GM13976 (cell line): ENCODE data around the gene RBM6.
A peak's percentile ranks its signal among the peaks of the same experiment; 100 is the strongest.

ENCODE experiments used
- DNase-seq: peaks from one replicate; pipeline ENCODE4 v3.0.0; 2012; ENCODE audit warnings: low spot score
- in situ Hi-C: fragments of 300-500 bp; cut with MboI; formaldehyde crosslinking; loops from one replicate; pipeline ENCODE4 v1.12.0; 2022; ENCODE audit warnings: low sequenced_read_pairs, mixed read lengths, inconsistent platforms; ENCODE audit not compliant: unreplicated experiment
- TF ChIP-seq, protein P1 (sequence below): IDR thresholded peaks from 2 replicates; pipeline ENCODE4 v1.5.1; 2012; ENCODE audit warnings: borderline replicate concordance, mild to moderate bottlenecking; ENCODE audit not compliant: insufficient read depth; ENCODE audit errors: extremely low read depth, missing control alignments, control extremely low read depth

The RBM6 gene, protein sequence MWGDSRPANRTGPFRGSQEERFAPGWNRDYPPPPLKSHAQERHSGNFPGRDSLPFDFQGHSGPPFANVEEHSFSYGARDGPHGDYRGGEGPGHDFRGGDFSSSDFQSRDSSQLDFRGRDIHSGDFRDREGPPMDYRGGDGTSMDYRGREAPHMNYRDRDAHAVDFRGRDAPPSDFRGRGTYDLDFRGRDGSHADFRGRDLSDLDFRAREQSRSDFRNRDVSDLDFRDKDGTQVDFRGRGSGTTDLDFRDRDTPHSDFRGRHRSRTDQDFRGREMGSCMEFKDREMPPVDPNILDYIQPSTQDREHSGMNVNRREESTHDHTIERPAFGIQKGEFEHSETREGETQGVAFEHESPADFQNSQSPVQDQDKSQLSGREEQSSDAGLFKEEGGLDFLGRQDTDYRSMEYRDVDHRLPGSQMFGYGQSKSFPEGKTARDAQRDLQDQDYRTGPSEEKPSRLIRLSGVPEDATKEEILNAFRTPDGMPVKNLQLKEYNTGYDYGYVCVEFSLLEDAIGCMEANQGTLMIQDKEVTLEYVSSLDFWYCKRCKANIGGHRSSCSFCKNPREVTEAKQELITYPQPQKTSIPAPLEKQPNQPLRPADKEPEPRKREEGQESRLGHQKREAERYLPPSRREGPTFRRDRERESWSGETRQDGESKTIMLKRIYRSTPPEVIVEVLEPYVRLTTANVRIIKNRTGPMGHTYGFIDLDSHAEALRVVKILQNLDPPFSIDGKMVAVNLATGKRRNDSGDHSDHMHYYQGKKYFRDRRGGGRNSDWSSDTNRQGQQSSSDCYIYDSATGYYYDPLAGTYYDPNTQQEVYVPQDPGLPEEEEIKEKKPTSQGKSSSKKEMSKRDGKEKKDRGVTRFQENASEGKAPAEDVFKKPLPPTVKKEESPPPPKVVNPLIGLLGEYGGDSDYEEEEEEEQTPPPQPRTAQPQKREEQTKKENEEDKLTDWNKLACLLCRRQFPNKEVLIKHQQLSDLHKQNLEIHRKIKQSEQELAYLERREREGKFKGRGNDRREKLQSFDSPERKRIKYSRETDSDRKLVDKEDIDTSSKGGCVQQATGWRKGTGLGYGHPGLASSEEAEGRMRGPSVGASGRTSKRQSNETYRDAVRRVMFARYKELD

GRCh38 chr3:49939858-49940666 is at the start of gene RBM6:
Gene RBM6, plus strand, starts transcription at chr3:49940150. Its CDS starts 22,492 bp downstream, at chr3:49962642.
- TF ChIP-seq, protein P1, sequence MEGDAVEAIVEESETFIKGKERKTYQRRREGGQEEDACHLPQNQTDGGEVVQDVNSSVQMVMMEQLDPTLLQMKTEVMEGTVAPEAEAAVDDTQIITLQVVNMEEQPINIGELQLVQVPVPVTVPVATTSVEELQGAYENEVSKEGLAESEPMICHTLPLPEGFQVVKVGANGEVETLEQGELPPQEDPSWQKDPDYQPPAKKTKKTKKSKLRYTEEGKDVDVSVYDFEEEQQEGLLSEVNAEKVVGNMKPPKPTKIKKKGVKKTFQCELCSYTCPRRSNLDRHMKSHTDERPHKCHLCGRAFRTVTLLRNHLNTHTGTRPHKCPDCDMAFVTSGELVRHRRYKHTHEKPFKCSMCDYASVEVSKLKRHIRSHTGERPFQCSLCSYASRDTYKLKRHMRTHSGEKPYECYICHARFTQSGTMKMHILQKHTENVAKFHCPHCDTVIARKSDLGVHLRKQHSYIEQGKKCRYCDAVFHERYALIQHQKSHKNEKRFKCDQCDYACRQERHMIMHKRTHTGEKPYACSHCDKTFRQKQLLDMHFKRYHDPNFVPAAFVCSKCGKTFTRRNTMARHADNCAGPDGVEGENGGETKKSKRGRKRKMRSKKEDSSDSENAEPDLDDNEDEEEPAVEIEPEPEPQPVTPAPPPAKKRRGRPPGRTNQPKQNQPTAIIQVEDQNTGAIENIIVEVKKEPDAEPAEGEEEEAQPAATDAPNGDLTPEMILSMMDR, result no peak
- DNase-seq, result peak; percentile 98
- in situ Hi-C loops, result no loop called here

DNA sequence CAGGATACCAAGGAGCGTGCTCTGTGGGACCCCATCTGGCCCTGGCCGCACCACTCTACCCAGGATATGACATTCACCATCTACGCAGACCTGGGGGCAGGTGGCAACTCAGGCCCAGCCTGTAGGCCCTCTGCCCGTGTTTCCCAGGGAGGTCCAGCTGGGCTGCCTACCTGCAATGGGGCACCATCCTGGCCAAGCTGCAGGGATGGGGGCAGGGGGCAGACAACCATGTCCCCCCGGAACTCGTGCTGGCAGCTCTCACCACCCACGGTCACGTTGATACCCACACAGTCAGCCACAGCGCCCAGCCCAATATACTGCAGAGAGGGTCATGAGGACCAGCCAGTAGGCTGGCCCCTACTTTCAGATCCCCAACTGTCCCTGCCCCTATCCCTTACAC is 44.2 kb upstream of the RBM6 start:
- DNase-seq, result no peak

GRCh38 chr3:49896345-49896744 is 43.6 kb upstream of the RBM6 start:
- in situ Hi-C loops, result no loop called here
- DNase-seq, result no peak
- TF ChIP-seq, protein P1, result no peak

More for the DNA sequence above, 44.2 kb upstream of the RBM6 start:
- in situ Hi-C loops, result no loop called here
- TF ChIP-seq, protein P1, result no peak

- TF ChIP-seq, protein P1, result no peak
- DNase-seq, result no peak
- in situ Hi-C loops, result no loop called here
Measured at GRCh38 chr3:49898991-49899390, 41.0 kb upstream of the RBM6 start.

DNA sequence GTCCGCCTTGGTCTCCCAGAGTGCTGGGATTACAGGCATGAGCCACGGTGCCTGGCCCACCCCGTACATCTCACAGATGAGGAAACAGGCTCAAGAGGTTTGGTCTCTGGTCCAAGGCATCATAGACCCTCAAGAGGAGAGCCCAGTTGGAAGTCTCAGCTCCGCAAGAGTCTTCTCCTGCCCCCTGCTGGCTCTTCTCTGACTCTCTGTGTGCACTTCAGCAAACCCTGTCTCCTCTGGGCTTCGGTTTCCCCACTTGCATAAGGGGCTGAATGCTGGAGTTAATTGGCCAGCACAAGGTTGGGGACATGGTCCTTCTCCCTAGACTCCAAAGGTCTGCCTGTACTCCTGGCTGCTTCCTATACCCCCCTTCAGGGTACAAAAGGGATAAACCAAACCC is 40.1 kb upstream of the RBM6 start:
- TF ChIP-seq, protein P1, result no peak
- DNase-seq, result no peak
- in situ Hi-C loops, result no loop called here

DNA sequence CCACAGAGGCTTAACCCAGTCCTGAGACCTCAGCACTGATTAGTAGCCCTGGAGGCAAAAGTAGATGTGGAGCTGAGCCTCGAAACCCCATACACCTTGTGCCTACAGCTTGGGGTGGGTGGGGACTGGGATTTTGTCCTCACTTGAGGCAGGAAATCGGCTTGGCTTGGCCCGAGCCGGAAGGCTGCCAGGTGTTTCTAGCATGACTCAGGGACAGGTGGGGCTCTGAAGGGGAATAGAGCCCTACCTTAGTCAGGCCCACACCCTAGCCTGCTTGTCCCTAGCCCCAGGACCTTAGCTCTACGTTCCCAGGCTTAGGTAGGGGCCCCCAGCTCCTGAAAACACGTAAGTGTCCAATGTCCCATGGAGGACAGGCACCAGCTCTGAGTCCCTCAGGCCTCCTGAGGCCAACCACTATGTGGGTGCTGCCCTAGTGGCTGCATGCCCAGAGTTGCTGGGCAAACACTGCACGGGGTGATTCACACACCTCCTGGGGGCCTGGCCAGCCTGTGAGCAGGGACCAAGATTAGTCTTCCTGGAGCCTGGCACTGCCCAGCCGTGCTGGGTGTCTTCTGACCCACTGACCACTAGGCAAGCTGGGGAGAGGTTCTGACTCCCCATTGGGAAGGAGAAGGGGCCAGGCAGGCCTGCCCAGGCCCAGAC is 39.3 kb upstream of the RBM6 start:
- in situ Hi-C loops, result no loop called here
- TF ChIP-seq, protein P1, result no peak
- DNase-seq, result no peak
